OCI-LY7 (cell line): Measurements from ENCODE around the gene RPUSD2.

Experiments
- CTCF ChIP-seq: fragments of 200-600 bp; sonication (generic); conservative IDR thresholded peaks from 2 replicates; pipeline ENCODE4 v1.5.1; 2014; ENCODE audit warnings: mild to moderate bottlenecking, antibody characterized with exemption, low read length, moderate library complexity, mixed read lengths
- EZH2phosphoT487 ChIP-seq: fragments of 200-600 bp; sonication (generic); IDR thresholded peaks from 2 replicates; pipeline ENCODE4 v1.6.1; 2018; ENCODE audit warnings: low read depth, borderline replicate concordance, mild to moderate bottlenecking, mixed run types, antibody characterized with exemption, low read length, moderate library complexity, mixed read lengths

- no peak for TF ChIP-seq CTCF
- TF ChIP-seq EZH2phosphoT487: no peak
Observed at GRCh38 chr15:40528801-40529200, 40.3 kb upstream of the RPUSD2 start.
